HL-60 (cell line): ENCODE results near the gene MYO5B.
A peak's percentile ranks its signal among the peaks of the same experiment; 100 is the strongest.

Experiments
- DNase-seq, 2 experiments: peaks; one replicate each; pipeline ENCODE4 v3.0.0-alpha.2; 2010 to 2020; ENCODE audit warnings: low read depth in 1 of 2, low spot score in 1 of 2
- H3K27ac ChIP-seq: fragments of 250-450 bp; sonication (Bioruptor Pico); replicated peaks from 2 replicates; pipeline ENCODE4 v1.5.1; 2020; ENCODE audit warnings: mild to moderate bottlenecking, moderate library complexity
- H3K27me3 ChIP-seq: fragments of 250-450 bp; sonication (Bioruptor Pico); 2 replicates; pipeline ENCODE4 v1.5.1; 2021; ENCODE audit warnings: mild to moderate bottlenecking, moderate library complexity; ENCODE audit not compliant: insufficient read depth, poor library complexity, severe bottlenecking
- H3K4me3 ChIP-seq: replicated peaks from 2 replicates; pipeline ENCODE4 v1.5.1; 2011; ENCODE audit warnings: mild to moderate bottlenecking, control low read depth, low read length; ENCODE audit not compliant: insufficient read depth
- CTCF ChIP-seq: IDR thresholded peaks from one replicate; pipeline ENCODE4 v1.5.1; 2011; ENCODE audit warnings: low read length, control low read depth, inconsistent platforms; ENCODE audit not compliant: insufficient read depth
- GABPA ChIP-seq: IDR thresholded peaks from 2 replicates; pipeline ENCODE4 v1.6.1; 2012; ENCODE audit warnings: low read depth
- POLR2AphosphoS5 ChIP-seq: IDR thresholded peaks from 2 replicates; pipeline ENCODE4 v1.6.1; 2012; ENCODE audit warnings: low read depth
- REST ChIP-seq: IDR thresholded peaks from 2 replicates; pipeline ENCODE4 v1.6.1; 2012; ENCODE audit warnings: low read depth; ENCODE audit not compliant: insufficient replicate concordance
- SPI1 ChIP-seq: IDR thresholded peaks from 2 replicates; pipeline ENCODE4 v1.6.1; 2012; ENCODE audit warnings: low read depth, mild to moderate bottlenecking, borderline replicate concordance

Gene MYO5B

GRCh38 chr18:50207722-50208121 lies 12.8 kb upstream of the MYO5B start:
- H3K27me3 ChIP-seq = peaks cover 17% of the 10 kb centered on the region
- H3K4me3 ChIP-seq = no peak overlapping the region
- TF ChIP-seq GABPA = no peak
- TF ChIP-seq POLR2AphosphoS5 = no peak
- TF ChIP-seq SPI1 = no peak
- TF ChIP-seq REST = no peak
- TF ChIP-seq CTCF = no peak
- no peak overlapping the region for H3K27ac ChIP-seq
- no peak for DNase-seq

GRCh38 chr18:50203801-50204604 lies 9.1 kb upstream of the MYO5B start:
- H3K4me3 ChIP-seq = no peak overlapping the region
- peaks cover 22% of the 10 kb centered on the region for H3K27me3 ChIP-seq
- DNase-seq = peak in 1 of 2 experiments; percentile 39
- TF ChIP-seq CTCF (peak; percentile 57), REST (no peak), POLR2AphosphoS5 (no peak), SPI1 (no peak; the same call in 1 of the 2 replicates), GABPA (no peak)
- H3K27ac ChIP-seq = no peak overlapping the region

- Histone ChIP-seq H3K4me3 (no peak overlapping the region), H3K27ac (no peak overlapping the region), H3K27me3 (peaks cover 26% of the 10 kb centered on the region)
- TF ChIP-seq POLR2AphosphoS5 (no peak), REST (no peak), CTCF (no peak), SPI1 (no peak), GABPA (no peak)
- no peak for DNase-seq
These were observed 6.6 kb upstream of the MYO5B start for GRCh38 chr18:50201476-50202018.
